DMS 273 treated with DMSO at 0.1 percent for 48 hours (cell line): ENCODE measurements around the gene SPATA31C1.
"Not testable (repeated sequence)": the region's sequence is repeated elsewhere in the genome, so short reads cannot be mapped to it uniquely, and the experiment has no call there.

ENCODE experiments used
- DNase-seq: peaks from one replicate; lab custom pipeline; 2025; lab: John Stamatoyannopoulos, UW

SPATA31C1 gene

GRCh38 chr9:87938336-87938735, 20.6 kb downstream of the SPATA31C1 start:
- DNase-seq = not testable (repeated sequence)

DNA sequence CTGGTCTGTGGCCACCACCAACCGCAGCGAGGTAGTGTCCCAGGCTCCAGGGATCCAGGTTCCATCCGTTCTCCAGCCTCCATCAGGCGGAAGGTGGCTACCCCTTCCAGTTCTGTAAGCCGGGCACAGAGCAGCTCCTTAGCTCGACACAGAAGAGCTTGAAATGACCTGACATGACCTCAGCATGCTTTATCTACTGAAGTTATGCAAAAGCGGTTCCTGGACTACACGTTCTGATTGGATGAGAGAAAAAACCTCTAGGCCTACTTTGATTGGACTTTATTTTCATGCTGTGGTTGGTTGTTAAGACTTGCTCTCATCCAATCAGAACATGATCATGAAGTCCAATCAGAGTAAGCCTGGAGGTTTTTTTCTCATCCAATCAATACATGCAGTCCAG, 21.3 kb downstream of the SPATA31C1 start:
- DNase-seq = not testable (repeated sequence)

GRCh38 chr9:87944096-87944495, 26.3 kb downstream of the SPATA31C1 start:
- no peak for DNase-seq

DNA sequence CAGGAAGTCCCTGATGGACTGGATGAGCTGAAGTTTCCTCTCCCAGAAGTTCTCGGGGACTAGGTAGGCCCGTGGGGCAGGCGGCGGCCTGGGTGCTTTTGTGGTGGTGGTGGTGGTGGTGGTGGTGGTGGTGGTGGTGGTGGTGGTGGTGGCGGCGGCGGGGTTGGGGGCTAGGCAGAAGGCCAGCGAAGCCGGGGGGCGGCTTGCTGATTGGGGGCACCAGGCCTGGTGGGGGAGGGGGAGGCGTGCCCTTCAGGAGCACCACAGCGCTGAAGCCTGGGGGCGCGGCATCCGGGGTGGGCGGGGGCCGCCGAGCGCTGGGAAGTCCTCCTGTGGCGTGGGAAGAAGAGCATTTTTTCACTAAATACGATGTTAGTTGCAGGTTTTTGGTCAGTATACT, 26.9 kb downstream of the SPATA31C1 start:
- DNase-seq = no peak

DNA sequence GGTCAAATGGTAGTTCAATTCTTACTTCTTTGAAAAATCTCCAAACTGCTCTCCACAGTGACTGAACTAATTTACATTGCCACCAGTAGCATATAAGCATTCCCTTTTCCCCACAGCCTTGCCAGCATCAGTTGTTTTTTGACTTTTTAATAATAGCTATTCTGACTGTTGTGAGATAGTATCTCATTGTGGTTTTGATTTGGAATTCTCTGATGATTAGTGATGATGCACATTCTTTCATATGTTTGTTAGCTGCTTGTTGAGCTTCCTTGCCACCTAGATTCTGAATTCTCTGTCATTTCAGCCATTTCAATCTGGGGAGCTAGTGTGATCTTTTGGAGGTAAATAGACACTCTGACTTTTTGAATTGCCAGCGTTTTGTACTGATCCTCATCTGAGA, 32.5 kb downstream of the SPATA31C1 start:
- DNase-seq = no peak

DNA sequence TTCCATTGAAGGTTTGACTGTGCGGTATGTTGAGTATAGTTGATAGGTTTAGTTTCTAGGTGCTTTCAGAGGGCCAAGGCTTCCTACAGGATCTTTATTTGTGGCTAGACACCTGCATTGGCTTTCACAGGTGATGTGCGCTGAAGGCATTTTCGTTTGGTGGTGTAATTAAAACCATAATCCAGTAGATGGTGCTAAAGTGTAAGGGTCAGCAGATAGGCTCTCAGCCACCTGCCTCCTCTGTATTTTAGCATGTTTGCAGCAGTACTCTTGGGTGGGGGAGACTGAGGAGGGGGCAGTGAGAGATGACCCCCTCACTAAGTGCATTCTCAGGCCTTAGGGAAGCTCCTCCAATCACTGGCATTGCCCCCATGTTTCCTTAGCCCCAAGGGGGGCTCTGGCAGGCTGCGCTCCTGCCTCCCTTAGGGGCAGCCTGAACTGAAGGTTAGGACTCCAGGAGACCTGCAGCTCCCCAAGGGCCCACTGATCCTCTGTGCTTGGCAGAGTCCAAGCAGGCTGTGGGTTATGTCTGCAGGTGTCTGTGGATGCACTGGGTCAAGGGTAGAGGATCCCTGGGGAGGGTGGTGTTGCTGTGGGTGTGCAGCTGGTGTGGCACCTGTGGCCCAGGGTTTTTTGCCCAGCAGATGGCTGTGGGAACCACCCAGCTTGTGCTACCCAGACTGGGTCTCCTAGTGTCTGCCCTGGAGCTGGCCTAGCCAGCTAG, 33.2 kb downstream of the SPATA31C1 start:
- no peak for DNase-seq

DNA sequence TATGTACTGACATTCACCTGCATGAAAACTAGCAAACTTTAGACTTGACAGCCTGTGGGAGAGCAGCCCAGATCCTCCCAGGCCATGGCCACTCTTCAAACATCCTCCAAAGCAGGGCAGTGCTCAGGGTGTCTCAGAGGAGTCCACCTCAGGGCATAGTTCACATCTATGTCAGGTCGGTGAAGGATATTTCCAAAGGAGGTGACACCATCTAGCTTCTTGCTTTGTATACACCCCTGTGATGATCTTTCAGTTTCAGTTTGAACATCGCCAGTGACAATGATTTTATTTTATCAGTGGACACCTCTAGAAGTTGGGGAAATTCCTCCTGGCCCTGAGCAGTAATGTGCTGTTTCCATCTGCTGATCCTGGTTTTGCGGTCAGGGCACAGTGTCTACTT, 36.5 kb downstream of the SPATA31C1 start:
- no peak for DNase-seq

DNA sequence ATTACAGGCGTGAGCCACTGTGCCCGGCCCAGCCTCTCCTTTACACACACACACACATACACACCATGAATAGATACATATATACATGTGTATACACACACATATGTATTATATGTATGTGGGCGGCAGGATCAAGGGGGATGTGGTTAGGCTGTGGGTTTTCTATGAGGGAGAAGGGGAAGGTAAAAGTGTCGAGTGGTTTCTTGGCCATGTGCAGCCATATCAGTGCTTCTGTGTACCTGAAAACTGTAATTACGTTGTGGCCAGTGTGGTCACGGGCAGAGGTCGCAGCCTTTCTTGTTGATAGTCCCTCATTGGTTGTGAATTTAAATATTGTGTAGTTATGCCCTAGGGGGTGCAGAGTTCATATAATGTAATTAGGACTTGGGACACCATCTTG, 40.1 kb downstream of the SPATA31C1 start:
- DNase-seq = no peak

DNA sequence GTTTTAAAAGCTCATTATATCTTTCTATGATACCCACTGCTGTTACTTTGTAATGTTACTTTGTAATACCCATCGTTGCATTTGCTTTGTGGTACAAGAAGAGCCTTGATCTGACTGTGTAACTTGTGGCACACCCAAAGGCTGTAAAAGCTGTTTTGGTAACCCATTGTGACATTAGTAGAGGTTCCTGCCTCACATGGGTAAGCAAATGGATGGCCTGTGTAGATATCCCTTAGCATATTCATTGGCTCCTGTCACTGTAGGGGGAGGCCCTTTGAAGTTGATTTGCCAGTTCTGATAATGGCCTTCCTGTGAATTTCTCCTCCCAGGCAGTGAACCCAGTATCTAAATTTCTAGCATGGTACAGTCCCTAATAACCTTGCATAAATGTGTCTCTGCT, 40.8 kb downstream of the SPATA31C1 start:
- no peak for DNase-seq

GRCh38 chr9:87959916-87960581, 42.3 kb downstream of the SPATA31C1 start:
- DNase-seq = no peak

DNA sequence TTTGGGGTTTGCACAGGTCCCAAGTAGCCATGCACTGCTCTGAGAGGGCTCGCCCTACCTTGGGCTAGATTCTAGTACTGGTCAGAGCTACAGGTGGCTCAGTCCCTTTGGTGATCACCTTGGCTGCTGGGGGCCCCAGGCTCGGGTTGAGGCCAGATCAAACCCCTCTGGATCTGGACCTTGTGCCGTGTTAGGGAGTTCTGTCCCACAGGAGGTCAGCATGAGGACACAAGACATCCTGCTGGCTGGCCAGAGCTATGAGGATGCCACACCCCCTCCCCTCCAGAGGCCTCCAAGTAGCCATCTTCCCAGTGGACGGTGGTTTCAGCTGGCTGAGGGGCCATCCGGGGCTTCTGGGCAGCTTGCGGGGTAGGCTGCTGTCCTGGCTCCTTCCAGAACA, 46.0 kb downstream of the SPATA31C1 start:
- no peak for DNase-seq

- no peak for DNase-seq
Observed at GRCh38 chr9:87964826-87965225, 47.1 kb downstream of the SPATA31C1 start.

DNA sequence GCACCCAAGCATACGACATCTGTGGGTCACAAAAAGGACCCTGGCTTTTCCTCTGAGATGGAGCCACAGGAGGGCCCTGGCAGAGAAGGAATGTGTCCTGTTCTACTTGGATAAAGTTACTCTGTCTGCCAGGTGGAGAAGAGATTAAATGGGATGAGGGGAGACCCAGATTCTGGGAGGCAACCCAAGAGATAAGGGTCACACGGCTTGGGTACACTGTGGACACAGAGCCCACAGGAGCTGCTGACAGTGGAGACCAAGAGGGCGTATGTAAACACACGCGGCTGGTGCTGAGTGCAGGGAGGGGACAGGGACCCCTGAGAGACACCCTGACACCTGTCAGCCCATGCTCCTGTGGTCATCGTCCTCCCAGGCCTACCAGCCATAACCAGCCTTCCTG, 50.4 kb downstream of the SPATA31C1 start:
- DNase-seq = no peak

DNA sequence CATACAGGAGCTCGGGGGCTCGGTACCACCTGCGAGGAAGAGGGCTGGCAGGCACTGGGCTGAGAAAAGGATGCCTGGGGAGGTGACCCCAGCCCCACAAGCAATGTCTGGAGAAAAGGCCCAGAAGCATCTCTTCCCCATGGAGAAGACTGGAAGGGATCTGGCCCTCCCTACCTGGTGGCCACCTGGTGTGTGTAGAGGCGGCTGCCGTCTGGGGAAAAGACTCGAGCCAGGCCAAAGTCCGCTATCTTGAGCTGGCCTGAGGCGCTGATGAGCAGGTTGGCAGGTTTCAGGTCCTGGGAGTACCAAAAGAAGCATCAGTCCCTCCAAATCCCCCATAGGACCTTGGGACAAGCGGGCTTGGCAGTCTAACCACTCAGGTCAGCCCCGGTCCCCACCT, 52.8 kb downstream of the SPATA31C1 start:
- DNase-seq = no peak

GRCh38 chr9:87973122-87973521, 55.4 kb downstream of the SPATA31C1 start:
- no peak for DNase-seq
